WTC11 (cell line): ENCODE data around the gene SLC9C1. TPM values are rescaled to one million over a fixed set of nuclear protein-coding genes. Genes with fewer than 3 reads are reported as not detected.

ENCODE experiments used
- ATAC-seq: fragments of 200-7000 bp; cut with Tn5 transposase; 2 replicates; pipeline ENCODE4 v1.10.0; 2021; ENCODE audit warnings: mild to moderate bottlenecking, moderate library complexity
- CTCF ChIA-PET: fragments of 300-600 bp; sonication (Branson Sonifier 250); formaldehyde crosslinking; loops from one replicate; lab custom pipeline; 2021; ENCODE audit warnings: antibody characterized with exemption; lab: Charles Lee
- POLR2A ChIA-PET: fragments of 350-600 bp; sonication (Branson Sonifier 250); formaldehyde crosslinking; loops from one replicate; lab custom pipeline; 2021; ENCODE audit warnings: antibody characterized with exemption; lab: Charles Lee
- DNase-seq: peaks from one replicate; pipeline ENCODE4 v3.0.0; 2021; ENCODE audit warnings: low spot score
- H3K27ac Mint-ChIP-seq: 2 replicates; pipeline ENCODE4 v1.8.0; 2021; ENCODE audit warnings: mixed read lengths
- H3K27me3 Mint-ChIP-seq: 2 replicates; pipeline ENCODE4 v1.8.0; 2021; ENCODE audit warnings: low read depth, mild to moderate bottlenecking, moderate library complexity, mixed read lengths
- H3K36me3 Mint-ChIP-seq: 2 replicates; pipeline ENCODE4 v1.8.0; 2021; ENCODE audit warnings: mixed read lengths
- H3K4me1 Mint-ChIP-seq: 2 replicates; pipeline ENCODE4 v1.8.0; 2022; ENCODE audit warnings: mixed read lengths
- H3K4me3 Mint-ChIP-seq: 2 replicates; pipeline ENCODE4 v1.8.0; 2021; ENCODE audit warnings: mild to moderate bottlenecking, moderate library complexity, mixed read lengths
- H3K9me3 Mint-ChIP-seq: 2 replicates; pipeline ENCODE4 v1.8.0; 2021; ENCODE audit warnings: mixed read lengths
- AR ChIP-seq: fragments of 250-450 bp; sonication (Bioruptor Pico); IDR thresholded peaks from 2 replicates; pipeline ENCODE4 v1.9.0; 2021; ENCODE audit warnings: mild to moderate bottlenecking
- EMX1 ChIP-seq: fragments of 250-450 bp; sonication (Bioruptor Pico); IDR thresholded peaks from 2 replicates; pipeline ENCODE4 v1.8.0; 2021; ENCODE audit warnings: mild to moderate bottlenecking
- FOXP4 ChIP-seq: sonication (generic); formaldehyde crosslinking; IDR thresholded peaks from 2 replicates; pipeline ENCODE4 v1.8.0; 2022; ENCODE audit warnings: mild to moderate bottlenecking, missing genetic modification reagents
- JAZF1 ChIP-seq: fragments of 250-450 bp; sonication (Bioruptor Pico); IDR thresholded peaks from 2 replicates; pipeline ENCODE4 v1.9.0; 2021; ENCODE audit warnings: moderate library complexity, mild to moderate bottlenecking, inconsistent platforms
- JUN ChIP-seq: sonication (generic); formaldehyde crosslinking; IDR thresholded peaks from 2 replicates; pipeline ENCODE4 v1.8.0; 2023; ENCODE audit warnings: mild to moderate bottlenecking, missing genetic modification reagents
- NFE2L1 ChIP-seq: sonication (generic); formaldehyde crosslinking; IDR thresholded peaks from 2 replicates; pipeline ENCODE4 v1.8.1; 2023; ENCODE audit warnings: missing genetic modification reagents
- PRDM15 ChIP-seq: sonication (generic); formaldehyde crosslinking; IDR thresholded peaks from 2 replicates; pipeline ENCODE4 v1.8.0; 2022; ENCODE audit warnings: missing genetic modification reagents
- TEAD4 ChIP-seq: sonication (generic); formaldehyde crosslinking; IDR thresholded peaks from 2 replicates; pipeline ENCODE4 v1.8.0; 2022; ENCODE audit warnings: mild to moderate bottlenecking, missing genetic modification reagents
- USF2 ChIP-seq: sonication (generic); formaldehyde crosslinking; IDR thresholded peaks from 2 replicates; pipeline ENCODE4 v1.8.1; 2023; ENCODE audit warnings: mild to moderate bottlenecking, missing genetic modification reagents, moderate library complexity
- ZMAT4 ChIP-seq: fragments of 250-450 bp; sonication (Bioruptor Pico); IDR thresholded peaks from 2 replicates; pipeline ENCODE4 v1.9.0; 2021; ENCODE audit warnings: mild to moderate bottlenecking
- ZNF232 ChIP-seq: sonication (generic); formaldehyde crosslinking; IDR thresholded peaks from 2 replicates; pipeline ENCODE4 v1.8.0; 2022; ENCODE audit warnings: mild to moderate bottlenecking, missing genetic modification reagents
- ZNF281 ChIP-seq: sonication (generic); formaldehyde crosslinking; IDR thresholded peaks from 2 replicates; pipeline ENCODE4 v1.8.0; 2023; ENCODE audit warnings: mild to moderate bottlenecking, missing genetic modification reagents
- total RNA-seq: library from RNA; stranded (reverse); gene quantifications from 3 replicates; pipeline ENCODE4 v1.2.3, GENCODE V29; 2021

Gene SLC9C1
- total RNA-seq, 1 experiment from 2014 or later, result 3.5 TPM

- CTCF ChIA-PET, result no interaction called here
- Mint-ChIP-seq H3K27ac (no peak overlapping the region), H3K4me3 (no peak overlapping the region), H3K27me3 (no peaks in the 10 kb centered on the region), H3K4me1 (peaks cover under 1% of the 10 kb centered on the region), H3K9me3 (peaks cover 53% of the 10 kb centered on the region), H3K36me3 (peaks cover 43% of the 10 kb centered on the region)
- no peak for TF ChIP-seq USF2 (CRISPR knock-in tag)
- no peak for TF ChIP-seq TEAD4 (CRISPR knock-in tag)
- ATAC-seq (no peak), DNase-seq (no peak)
- POLR2A ChIA-PET, result no interaction called here
These were observed 150.3 kb downstream of the SLC9C1 start for GRCh38 chr3:112143689-112144088.

GRCh38 chr3:112143251-112143650 is 150.8 kb downstream of the SLC9C1 start:
- DNase-seq (no peak), ATAC-seq (no peak)
- Mint-ChIP-seq H3K27ac (no peak overlapping the region), H3K27me3 (no peaks in the 10 kb centered on the region), H3K4me1 (peaks cover 4% of the 10 kb centered on the region), H3K4me3 (no peak overlapping the region), H3K36me3 (peaks cover 43% of the 10 kb centered on the region), H3K9me3 (peaks cover 51% of the 10 kb centered on the region)
- CTCF ChIA-PET, result no interaction called here
- POLR2A ChIA-PET, result no interaction called here
- TF ChIP-seq JAZF1 (CRISPR knock-in tag) (no peak), NFE2L1 (CRISPR knock-in tag) (no peak), PRDM15 (CRISPR knock-in tag) (no peak), FOXP4 (no peak), ZNF281 (CRISPR knock-in tag) (no peak), ZNF232 (no peak), JUN (CRISPR knock-in tag) (no peak), ZMAT4 (CRISPR knock-in tag) (no peak), EMX1 (no peak), AR (CRISPR knock-in tag) (no peak)
